D341Med (cell line): ENCODE data around the gene INPP4A.
A peak's percentile ranks its signal among the peaks of the same experiment; 100 is the strongest.

ENCODE experiments used
- DNase-seq: peaks from one replicate; pipeline ENCODE4 v3.0.0; 2012; ENCODE audit warnings: low spot score

The INPP4A gene

GRCh38 chr2:98476192-98476868, 31.7 kb downstream of the INPP4A start:
- peak; percentile 81 for DNase-seq

DNA sequence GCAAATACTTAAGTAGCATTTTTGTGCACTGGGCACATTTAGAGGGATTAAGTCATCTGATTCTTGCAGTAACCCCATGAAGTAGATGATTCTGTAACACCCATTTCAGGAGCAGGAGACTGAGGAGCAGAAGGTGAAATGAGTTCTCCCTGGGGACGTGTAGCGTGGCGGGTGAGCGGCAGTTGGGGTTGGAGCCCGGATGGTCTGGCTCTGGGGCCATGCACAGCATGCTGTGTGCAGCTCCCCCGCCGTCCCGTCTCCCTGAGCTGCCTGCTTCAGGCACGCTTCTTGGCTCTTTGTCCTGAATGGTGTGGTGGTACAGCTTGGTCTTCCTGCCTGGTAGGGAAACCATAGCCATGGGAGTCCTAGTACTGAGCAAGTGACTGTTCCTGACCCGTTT, 32.4 kb downstream of the INPP4A start:
- DNase-seq: no peak

DNA sequence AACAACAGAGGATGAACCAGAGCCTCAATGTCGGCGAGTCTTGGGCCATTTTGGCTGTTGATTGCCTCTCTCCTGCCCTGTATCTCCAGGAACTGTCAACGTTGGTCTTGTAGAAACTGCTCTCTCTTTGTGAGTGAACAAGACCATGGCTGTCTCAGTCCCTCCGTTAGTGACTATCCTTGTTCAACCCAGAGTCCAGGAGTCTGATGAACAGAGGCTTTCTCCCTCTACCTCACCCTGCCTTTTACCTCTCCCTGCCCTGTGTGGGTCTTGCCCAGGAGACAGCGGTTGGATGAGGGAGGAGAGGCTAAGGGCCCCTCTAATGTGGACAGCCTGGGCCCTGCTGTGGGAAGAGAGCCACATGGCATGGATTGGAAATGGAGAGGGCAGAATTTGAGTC, 32.8 kb downstream of the INPP4A start:
- DNase-seq: no peak

GRCh38 chr2:98478088-98478551, 33.5 kb downstream of the INPP4A start:
- no peak for DNase-seq

GRCh38 chr2:98478907-98479306, 34.2 kb downstream of the INPP4A start:
- DNase-seq: no peak

DNA sequence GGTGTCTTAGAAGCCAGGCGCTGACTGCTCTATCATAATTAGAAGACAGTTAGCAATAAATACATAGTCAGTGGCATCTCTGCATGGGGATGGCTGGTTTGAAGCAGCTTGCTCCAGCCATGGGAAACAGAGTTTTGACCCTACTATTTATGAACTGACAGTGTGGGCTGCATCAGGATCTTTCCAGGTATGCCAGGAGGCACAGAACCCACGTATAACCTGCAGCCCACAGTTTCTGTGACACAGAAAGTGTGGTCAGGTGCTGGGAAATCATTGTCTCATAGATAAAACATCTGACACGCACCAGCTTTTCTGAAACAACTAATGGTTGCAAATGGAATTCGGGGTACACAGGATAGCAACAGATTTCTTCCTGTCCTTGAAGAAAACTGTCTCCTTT, 34.7 kb downstream of the INPP4A start:
- DNase-seq: no peak

GRCh38 chr2:98479959-98480524, 35.4 kb downstream of the INPP4A start:
- DNase-seq: peak; percentile 74

DNA sequence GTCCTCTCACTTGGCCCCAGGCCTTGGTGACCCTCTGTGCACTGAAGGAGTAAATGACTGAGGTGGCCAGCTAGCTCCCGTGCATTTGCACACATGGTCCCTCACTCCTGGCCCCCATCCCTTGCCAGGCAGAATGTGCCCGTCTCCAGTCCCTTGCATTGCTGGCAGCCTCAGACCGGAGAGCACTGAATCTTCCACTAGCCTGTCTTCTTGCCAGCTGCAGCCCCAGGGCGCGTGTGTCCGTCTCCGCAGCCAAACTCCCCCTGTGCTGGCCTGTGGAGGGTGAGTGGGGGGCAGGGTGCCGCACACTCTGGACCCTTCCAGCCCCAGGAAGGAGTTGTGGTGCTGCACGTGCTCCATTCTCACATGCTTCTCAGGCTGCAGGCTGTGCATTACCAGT, 35.9 kb downstream of the INPP4A start:
- DNase-seq: peak; percentile 41

- DNase-seq: no peak
These were observed 37.7 kb downstream of the INPP4A start for GRCh38 chr2:98482362-98482761.

- DNase-seq: no peak
These were observed 38.7 kb downstream of the INPP4A start for GRCh38 chr2:98483257-98483861.

- DNase-seq: no peak
These were observed 39.5 kb downstream of the INPP4A start for GRCh38 chr2:98484121-98484557.

DNA sequence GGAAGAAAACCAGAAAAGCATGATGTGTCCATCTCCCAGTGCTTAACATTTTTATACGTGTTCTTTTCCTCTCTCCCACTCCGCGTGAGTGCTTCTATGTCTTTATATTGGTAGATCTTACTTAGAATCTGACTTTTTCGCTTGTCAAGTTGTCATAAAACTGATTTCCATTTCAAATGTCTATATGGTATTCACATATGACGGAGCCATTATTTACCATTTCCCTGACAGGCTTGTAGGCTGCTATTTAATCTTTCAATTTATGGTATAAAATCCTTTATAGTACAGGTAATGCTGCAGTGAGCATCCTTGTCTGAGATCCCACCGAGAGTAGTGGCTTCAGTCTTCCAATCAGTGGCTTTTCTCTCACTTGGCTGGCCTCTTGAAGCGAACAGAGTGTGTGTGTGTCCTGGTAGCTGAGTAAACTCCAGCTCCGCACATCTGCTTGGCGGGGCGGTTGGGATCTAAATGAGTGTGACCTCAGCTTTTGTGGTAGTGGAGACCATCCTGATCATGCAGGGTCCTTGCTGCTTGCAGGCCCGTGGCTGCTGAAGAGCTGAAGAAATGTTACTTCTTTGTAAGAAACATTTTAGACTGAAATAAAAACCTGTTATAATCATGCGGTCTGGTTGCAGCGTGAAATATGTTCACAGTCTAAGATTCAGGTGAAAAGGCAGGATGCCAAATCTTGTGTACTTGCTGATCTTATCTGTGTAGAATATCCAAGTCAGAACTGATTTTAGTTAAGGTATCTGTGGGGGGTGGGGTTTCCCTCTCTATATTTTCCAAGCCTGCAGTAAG, 40.2 kb downstream of the INPP4A start:
- no peak for DNase-seq

GRCh38 chr2:98485453-98485755, 40.7 kb downstream of the INPP4A start:
- DNase-seq: no peak

GRCh38 chr2:98486374-98486981, 41.8 kb downstream of the INPP4A start:
- DNase-seq: no peak

DNA sequence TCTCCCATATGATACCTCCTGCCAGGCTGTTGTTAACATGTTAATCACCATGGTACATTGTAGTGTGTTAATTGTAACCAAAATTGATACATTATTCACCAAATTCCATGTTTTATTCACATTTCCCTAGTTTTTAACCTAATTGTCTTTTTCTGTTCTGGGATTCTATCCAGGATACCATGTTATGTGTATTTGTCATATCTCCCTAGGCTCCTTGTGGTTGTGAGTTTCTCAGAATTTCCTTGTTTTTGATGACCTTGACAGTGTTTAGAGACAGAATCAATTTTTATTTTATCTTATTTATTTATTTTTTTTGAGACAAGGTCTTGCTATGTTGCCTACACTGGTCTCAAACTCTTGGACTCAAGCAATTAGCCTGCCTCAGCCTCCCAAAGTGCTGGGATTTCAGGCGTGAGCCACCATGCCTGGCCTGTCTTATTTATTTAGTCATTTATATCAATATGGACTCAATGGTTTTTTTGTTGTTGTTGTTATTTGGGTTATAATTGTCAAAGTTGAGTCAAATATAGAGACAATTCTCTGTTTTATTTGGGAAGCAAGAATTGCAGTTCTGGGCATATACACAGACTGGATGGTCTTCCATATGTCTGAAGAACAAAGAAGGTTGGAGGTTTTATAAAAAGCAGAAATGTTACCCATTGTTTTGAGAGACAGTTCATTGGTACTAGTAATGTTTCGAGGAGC, 42.6 kb downstream of the INPP4A start:
- no peak for DNase-seq

- no peak for DNase-seq
These were observed 43.1 kb downstream of the INPP4A start for GRCh38 chr2:98487806-98488189.

GRCh38 chr2:98488252-98488651, 43.6 kb downstream of the INPP4A start:
- DNase-seq: no peak

DNA sequence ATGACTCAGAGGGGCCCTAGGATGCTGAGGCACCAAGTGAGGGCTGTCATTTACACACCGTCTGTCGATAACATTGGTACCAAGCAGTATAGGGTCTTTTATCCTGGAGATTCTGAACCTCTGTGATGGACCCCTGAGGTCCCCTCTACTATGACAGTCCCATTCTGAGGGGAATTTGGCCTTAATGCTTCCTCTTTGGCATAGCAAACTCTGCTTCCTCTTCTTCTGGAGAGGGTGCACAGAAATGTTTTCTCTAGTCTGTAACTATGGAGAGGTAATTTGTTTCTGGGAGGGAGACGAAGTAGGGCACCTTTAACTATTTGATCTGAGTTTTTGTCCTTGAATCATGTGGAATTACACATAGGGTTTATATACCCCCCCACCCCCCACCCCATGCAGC, 44.8 kb downstream of the INPP4A start:
- DNase-seq: no peak

GRCh38 chr2:98489971-98490962, 45.6 kb downstream of the INPP4A start:
- no peak for DNase-seq

- no peak for DNase-seq
These were observed 47.8 kb downstream of the INPP4A start for GRCh38 chr2:98492441-98492840.

- no peak for DNase-seq
These were observed 50.0 kb downstream of the INPP4A start for GRCh38 chr2:98494699-98495098.
